HG02852 (cell line): ENCODE data around the gene PGD.
"Not testable (repeated sequence)": the region's sequence is repeated elsewhere in the genome, so short reads cannot be mapped to it uniquely, and the experiment has no call there.

Experiments
- ATAC-seq: cut with Tn5 transposase; IDR thresholded peaks from one replicate; pipeline ENCODE4 v1.9.1; 2021; ENCODE audit warnings: mild to moderate bottlenecking, moderate library complexity; ENCODE audit not compliant: unreplicated experiment

Gene PGD

GRCh38 chr1:10433790-10434189 lies 34.9 kb downstream of the PGD start:
- ATAC-seq: no peak

- no peak for ATAC-seq
These were observed 35.7 kb downstream of the PGD start for GRCh38 chr1:10434590-10434989.

- no peak for ATAC-seq
These were observed 38.2 kb downstream of the PGD start for GRCh38 chr1:10437052-10437451.

- no peak for ATAC-seq
These were observed 39.9 kb downstream of the PGD start for GRCh38 chr1:10438677-10439163.

GRCh38 chr1:10440305-10440704 lies 41.4 kb downstream of the PGD start:
- ATAC-seq: no peak

- ATAC-seq: no peak
These were observed 41.9 kb downstream of the PGD start for GRCh38 chr1:10440794-10441193.

- no peak for ATAC-seq
These were observed 45.4 kb downstream of the PGD start for GRCh38 chr1:10444248-10444647.

GRCh38 chr1:10444795-10445397 lies 46.0 kb downstream of the PGD start:
- ATAC-seq: no peak

GRCh38 chr1:10446790-10447422 lies 48.0 kb downstream of the PGD start:
- ATAC-seq: no peak

GRCh38 chr1:10449751-10450150 lies 50.9 kb downstream of the PGD start, which contains the start of gene CORT:
TSS of gene CORT (plus strand) at chr1:10450031. CDS start at chr1:10450224, 193 bp downstream.
- ATAC-seq: no peak

GRCh38 chr1:10450156-10450814 lies 51.4 kb downstream of the PGD start:
- no peak for ATAC-seq

GRCh38 chr1:10450836-10451235 lies 52.0 kb downstream of the PGD start:
- ATAC-seq: no peak

- ATAC-seq: no peak
These were observed 52.4 kb downstream of the PGD start for GRCh38 chr1:10451287-10451686.

GRCh38 chr1:10456048-10456447 lies 57.2 kb downstream of the PGD start:
- no peak for ATAC-seq

GRCh38 chr1:10456661-10457060 lies 57.8 kb downstream of the PGD start:
- no peak for ATAC-seq

GRCh38 chr1:10457462-10457861 lies 58.6 kb downstream of the PGD start:
- not testable (repeated sequence) for ATAC-seq

- ATAC-seq: no peak
These were observed 59.0 kb downstream of the PGD start for GRCh38 chr1:10457875-10458274.

- no peak for ATAC-seq
These were observed 60.3 kb downstream of the PGD start for GRCh38 chr1:10459184-10459583.

GRCh38 chr1:10467078-10467477 lies 68.2 kb downstream of the PGD start:
- no peak for ATAC-seq

GRCh38 chr1:10470043-10470442 lies 71.2 kb downstream of the PGD start:
- no peak for ATAC-seq
